HepG2 (cell line): ENCODE measurements around the gene USP28. TPM values are rescaled to one million over a fixed set of nuclear protein-coding genes. Genes with fewer than 3 reads are reported as not detected.

Source experiments
- ATAC-seq: fragments of 200-7000 bp; cut with Tn5 transposase; 3 replicates; pipeline ENCODE4 v1.9.1; 2020; ENCODE audit warnings: mild to moderate bottlenecking, moderate library complexity
- BruUV-seq: library from RNA; stranded (reverse); fragments of 400-500 nt; replicated peaks from 2 replicates; lab custom pipeline; 2021; lab: Mats Ljungman, UMichigan
- CTCF ChIA-PET: fragments of 300-600 bp; formaldehyde crosslinking; extraction: SDS; loops from one replicate; lab custom pipeline; 2021; ENCODE audit warnings: low total read pairs, inconsistent platforms, low intra/inter-chr PET ratio; lab: Yijun Ruan, JAX
- POLR2A ChIA-PET: fragments of 350-600 bp; sonication (Branson Sonifier 250); formaldehyde crosslinking; loops from one replicate; lab custom pipeline; 2020; ENCODE audit warnings: antibody characterized with exemption, inconsistent platforms; lab: Yijun Ruan, JAX
- DNase-seq: peaks from one replicate; pipeline ENCODE4 v3.0.0-alpha.2; 2015; ENCODE audit warnings: low spot score
- FAIRE-seq: peaks from 3 replicates; lab custom pipeline; 2011; peaks lifted over from hg19 to GRCh38; lab: Jason Lieb, UNC
- H2AFZ ChIP-seq: one replicate; pipeline ENCODE4 v1.6.1; 2011; ENCODE audit warnings: low read length, inconsistent platforms
- H3K27ac ChIP-seq: fragments of 300-600 bp; 3 replicates; pipeline ENCODE4 v1.8.0; 2011; ENCODE audit warnings: mixed run types, mild to moderate bottlenecking, mixed read lengths, low read length, inconsistent platforms; ENCODE audit not compliant: insufficient read depth; ENCODE audit errors: extremely low read length
- H3K27me3 ChIP-seq, 2 experiments: fragments of 200-600 bp in 1 of 2; 2 replicates in 1 of 2; 3 replicates in 1 of 2; pipeline versions ENCODE4 v1.6.0 to v1.8.0; 2011; ENCODE audit warnings: low read length in 2 of 2, mild to moderate bottlenecking in 2 of 2, moderate library complexity in 2 of 2, inconsistent platforms in 1 of 2; ENCODE audit not compliant: insufficient read depth in 2 of 2, control insufficient read depth in 1 of 2
- H3K36me3 ChIP-seq, 2 experiments: fragments of 200-600 bp in 1 of 2; replicated peaks in 1 of 2; 2 replicates in 1 of 2; 3 replicates in 1 of 2; pipeline versions ENCODE4 v1.5.1 to v1.8.0; 2011; ENCODE audit warnings: low read length in 2 of 2, inconsistent platforms in 1 of 2; ENCODE audit not compliant: insufficient read depth in 2 of 2, control insufficient read depth in 1 of 2
- H3K4me1 ChIP-seq: 2 replicates; pipeline ENCODE4 v1.5.1; 2012; ENCODE audit warnings: low read length, inconsistent platforms; ENCODE audit not compliant: insufficient read depth
- H3K4me2 ChIP-seq: 2 replicates; pipeline ENCODE4 v1.6.0; 2011; ENCODE audit warnings: low read depth, low read length, inconsistent platforms
- H3K4me3 ChIP-seq, 3 experiments: fragments of 200-600 bp in 1 of 3; sonication (generic), shearing (Covaris generic) in 1 of 3; replicated peaks in 1 of 3; 2 replicates each; pipeline ENCODE4 v1.5.1; 2011 to 2016; ENCODE audit warnings: low read length in 3 of 3, inconsistent platforms in 2 of 3, low read depth in 2 of 3, mild to moderate bottlenecking in 2 of 3, control low read depth in 1 of 3, mixed read lengths in 1 of 3; ENCODE audit not compliant: insufficient read depth in 1 of 3
- H3K79me2 ChIP-seq: one replicate; pipeline ENCODE4 v1.6.1; 2011; ENCODE audit warnings: low read length, inconsistent platforms; ENCODE audit not compliant: insufficient read depth
- H3K9ac ChIP-seq: 2 replicates; pipeline ENCODE4 v1.6.0; 2011; ENCODE audit warnings: mild to moderate bottlenecking, low read depth, low read length, inconsistent platforms; ENCODE audit not compliant: insufficient read depth
- H3K9me3 ChIP-seq: 2 replicates; pipeline ENCODE4 v1.5.1; 2012; ENCODE audit warnings: mild to moderate bottlenecking, low read length
- H4K20me1 ChIP-seq: 2 replicates; pipeline ENCODE4 v1.6.0; 2011; ENCODE audit warnings: inconsistent platforms, mild to moderate bottlenecking, low read length, moderate library complexity; ENCODE audit not compliant: insufficient read depth
- ELF3 ChIP-seq: IDR thresholded peaks from 2 replicates; pipeline ENCODE4 v1.6.1; 2016; ENCODE audit warnings: missing genetic modification reagents, missing compliant biosample characterization
- ETV5 ChIP-seq: IDR thresholded peaks from 2 replicates; pipeline ENCODE4 v1.6.1; 2018; ENCODE audit warnings: missing biosample characterization, missing genetic modification reagents, inconsistent platforms, borderline replicate concordance
- GABPB1 ChIP-seq: IDR thresholded peaks from 2 replicates; pipeline ENCODE4 v1.6.1; 2016; ENCODE audit warnings: mild to moderate bottlenecking, missing genetic modification reagents, moderate library complexity, missing compliant biosample characterization
- GATA4 ChIP-seq: sonication (generic); IDR thresholded peaks from 2 replicates; pipeline ENCODE4 v1.6.1; 2016; ENCODE audit warnings: antibody characterized with exemption, low read depth, borderline replicate concordance
- HOMEZ ChIP-seq: IDR thresholded peaks from 2 replicates; pipeline ENCODE4 v1.6.1; 2016; ENCODE audit warnings: low read depth
- MTA3 ChIP-seq: sonication (generic); formaldehyde crosslinking; IDR thresholded peaks from 2 replicates; pipeline ENCODE4 v1.4.0; 2020; ENCODE audit warnings: missing genetic modification reagents
- SP1 ChIP-seq, 2 experiments: fragments of 450-650 bp in 1 of 2; sonication (generic) in 1 of 2; formaldehyde crosslinking in 1 of 2; IDR thresholded peaks; 2 replicates each; pipeline versions ENCODE4 v1.4.0 to v1.6.1; 2016 to 2020; ENCODE audit warnings: missing genetic modification reagents in 1 of 2
- SP2 ChIP-seq: sonication (generic); formaldehyde crosslinking; IDR thresholded peaks from 2 replicates; pipeline ENCODE4 v1.5.1; 2020; ENCODE audit warnings: mild to moderate bottlenecking, missing genetic modification reagents
- SUZ12 ChIP-seq: fragments of 150-350 bp; IDR thresholded peaks from 2 replicates; pipeline ENCODE4 v1.6.1; 2014; ENCODE audit warnings: low read depth, low read length
- TAF15 ChIP-seq: fragments of 200-400 bp; formaldehyde crosslinking; IDR thresholded peaks from one replicate; pipeline ENCODE4 v1.6.1; 2018; ENCODE audit warnings: mild to moderate bottlenecking, low read depth, low read length; ENCODE audit not compliant: poor library complexity, severe bottlenecking
- ZNF276 ChIP-seq: sonication (generic); formaldehyde crosslinking; IDR thresholded peaks from 2 replicates; pipeline ENCODE4 v1.4.0; 2020; ENCODE audit warnings: mild to moderate bottlenecking, low read depth, missing genetic modification reagents
- ZNF766 ChIP-seq: sonication (generic); formaldehyde crosslinking; IDR thresholded peaks from 2 replicates; pipeline ENCODE4 v1.5.0; 2020; ENCODE audit warnings: missing genetic modification reagents, borderline replicate concordance
- WGBS: methylation state at CpG from one replicate; pipeline ENCODE4 v1.1.6; 2017; ENCODE audit warnings: low lambda C conversion rate; 5-methylcytosine and 5-hydroxymethylcytosine counted together
- in situ Hi-C: cut with HindIII; loops from 2 replicates; pipeline ENCODE4 v1.10.0; 2017; ENCODE audit warnings: low pct_unique_long_range_greater_than_20kb; ENCODE audit not compliant: extremely low pct_ligation_motif_present
- intact Hi-C: fragments of 100-400 bp; cut with micrococcal nuclease; formaldehyde crosslinking; loops from one replicate; pipeline ENCODE4 v1.10.0; 2022; ENCODE audit not compliant: unreplicated experiment
- polyA plus RNA-seq, 8 experiments: library from polyadenylated mRNA; depleted of rRNA in 3 of 8; stranded (reverse) in 7 of 8; unstranded in 1 of 8; fragments of >200 nt; fragmentation: Illumina TruSeq in 4 of 8; extraction: Trizol in 4 of 8; gene quantifications; 2 replicates each; pipeline versions ENCODE4 v1.2.1 to v1.2.3, GENCODE V29; 2011 to 2016; ENCODE audit warnings: low read depth in 4 of 8, missing spikeins in 1 of 8, mixed read lengths in 1 of 8; ENCODE audit not compliant: insufficient read depth in 1 of 8
- total RNA-seq, 5 experiments: library from RNA; depleted of rRNA; stranded (reverse); fragments of >200 nt; fragmentation: Illumina TruSeq; extraction: Trizol; gene quantifications; 2 replicates each; pipeline ENCODE4 v1.2.3, GENCODE V29; 2016; ENCODE audit warnings: low read depth in 1 of 5

USP28 gene
- total and polyA plus RNA-seq, 2 of the 13 experiments (the other 11 are each of a cell fraction or from before 2014, with no cell fraction given), result 29.6 to 34.3 TPM

- Histone ChIP-seq H3K79me2 (no peaks in the 10 kb centered on the region), H3K4me1 (no peaks in the 10 kb centered on the region), H4K20me1 (no peaks in the 10 kb centered on the region), H3K36me3 (peaks cover 5 to 51% of the 10 kb centered on the region in 2 experiments), H3K4me2 (no peak overlapping the region), H3K27me3 (no peaks in the 10 kb centered on the region), H3K9me3 (no peaks in the 10 kb centered on the region), H3K9ac (no peak overlapping the region), H3K4me3 (no peak overlapping the region), H2AFZ (no peak overlapping the region), H3K27ac (no peak overlapping the region)
- WGBS, result 95% methylated on average over 2 of the region's 2 CpGs
- no peak for TF ChIP-seq ZNF766 (CRISPR knock-in tag)
- TF ChIP-seq ETV5 (CRISPR knock-in tag), result no peak
- TF ChIP-seq GATA4, result no peak
- no peak for TF ChIP-seq SP1 (IDR thresholded peaks at IDR 0.05)
- no peak for TF ChIP-seq SP1 (CRISPR knock-in tag; IDR thresholded peaks at IDR 0.05)
- no peak for TF ChIP-seq ELF3 (CRISPR knock-in tag)
- TF ChIP-seq HOMEZ (CRISPR knock-in tag), result no peak
- ATAC-seq (no peak), DNase-seq (no peak), FAIRE-seq (no peak)
- intact Hi-C loops, result no loop called here
- BruUV-seq, result no TSS peak
- POLR2A ChIA-PET, result no interaction called here
- in situ Hi-C loops, result no loop called here
- CTCF ChIA-PET, result no interaction called here
Measured at GRCh38 chr11:113829751-113830150, 45.6 kb downstream of the USP28 start.

- ChIA-PET CTCF (no interaction called here), POLR2A (no interaction called here)
- ATAC-seq (no peak), FAIRE-seq (no peak), DNase-seq (no peak)
- 100% methylated on average over 1 of the region's 1 CpG for WGBS
- H3K9ac ChIP-seq, result no peak overlapping the region
- H3K4me1 ChIP-seq, result no peaks in the 10 kb centered on the region
- intact Hi-C loops (no loop called here), in situ Hi-C loops (no loop called here)
- no peak for TF ChIP-seq SP2 (CRISPR knock-in tag)
- no peak for TF ChIP-seq GABPB1 (CRISPR knock-in tag)
- TF ChIP-seq SUZ12, result no peak
- no peak for TF ChIP-seq MTA3 (CRISPR knock-in tag)
- no peak for TF ChIP-seq TAF15
- no peak for TF ChIP-seq ZNF276 (CRISPR knock-in tag)
- no peaks in the 10 kb centered on the region for H3K9me3 ChIP-seq
- no peak overlapping the region for H2AFZ ChIP-seq
- H3K36me3 ChIP-seq, result peaks cover 4 to 55% of the 10 kb centered on the region in 2 experiments
- no peaks in the 10 kb centered on the region for H3K27me3 ChIP-seq
- H3K4me2 ChIP-seq, result no peak overlapping the region
- no peaks in the 10 kb centered on the region for H4K20me1 ChIP-seq
- no peak overlapping the region for H3K27ac ChIP-seq
- BruUV-seq, result no TSS peak
- no peak overlapping the region for H3K4me3 ChIP-seq
- H3K79me2 ChIP-seq, result no peaks in the 10 kb centered on the region
Measured at GRCh38 chr11:113828191-113828590, 47.2 kb downstream of the USP28 start.
